HEK293 (cell line): ENCODE measurements around the gene BLM.

Experiments used
- KLF1 ChIP-seq: fragments of 450-650 bp; formaldehyde crosslinking; IDR thresholded peaks from 2 replicates; pipeline ENCODE4 v1.5.1; 2016; ENCODE audit warnings: missing biosample characterization, missing genetic modification characterization
- KLF9 ChIP-seq: fragments of 450-650 bp; formaldehyde crosslinking; IDR thresholded peaks from 2 replicates; pipeline ENCODE4 v1.5.1; 2016; ENCODE audit warnings: missing biosample characterization, missing genetic modification characterization, low read depth
- MYNN ChIP-seq: fragments of 450-650 bp; formaldehyde crosslinking; IDR thresholded peaks from 2 replicates; pipeline ENCODE4 v1.5.1; 2016; ENCODE audit warnings: missing biosample characterization, missing genetic modification characterization, borderline replicate concordance
- PRDM10 ChIP-seq: fragments of 450-650 bp; formaldehyde crosslinking; IDR thresholded peaks from 2 replicates; pipeline ENCODE4 v1.5.1; 2016; ENCODE audit warnings: missing biosample characterization, missing genetic modification characterization
- SP7 ChIP-seq: fragments of 450-650 bp; formaldehyde crosslinking; IDR thresholded peaks from 2 replicates; pipeline ENCODE4 v1.5.1; 2016; ENCODE audit warnings: missing biosample characterization, missing genetic modification characterization
- TCF7L2 ChIP-seq: IDR thresholded peaks from 2 replicates; pipeline ENCODE4 v1.6.1; 2011; ENCODE audit warnings: low read depth, mild to moderate bottlenecking, inconsistent platforms, low read length, moderate library complexity, borderline replicate concordance
- ZEB2 ChIP-seq: fragments of 450-650 bp; formaldehyde crosslinking; IDR thresholded peaks from 2 replicates; pipeline ENCODE4 v1.5.1; 2016; ENCODE audit warnings: missing biosample characterization, missing genetic modification characterization
- ZFP69B ChIP-seq: fragments of 450-650 bp; formaldehyde crosslinking; IDR thresholded peaks from 2 replicates; pipeline ENCODE4 v1.5.1; 2016; ENCODE audit warnings: missing biosample characterization, missing genetic modification characterization
- ZNF211 ChIP-seq: fragments of 450-650 bp; formaldehyde crosslinking; IDR thresholded peaks from 2 replicates; pipeline ENCODE4 v1.5.1; 2016; ENCODE audit warnings: low read depth, missing biosample characterization, missing genetic modification characterization
- ZNF266 ChIP-seq: fragments of 450-650 bp; formaldehyde crosslinking; IDR thresholded peaks from 2 replicates; pipeline ENCODE4 v1.5.1; 2016; ENCODE audit warnings: missing biosample characterization, missing genetic modification characterization, low read depth
- ZNF341 ChIP-seq: fragments of 450-650 bp; formaldehyde crosslinking; IDR thresholded peaks from 2 replicates; pipeline ENCODE4; 2016; ENCODE audit warnings: low read depth, missing biosample characterization, missing genetic modification characterization
- ZNF350 ChIP-seq: fragments of 450-650 bp; formaldehyde crosslinking; IDR thresholded peaks from 2 replicates; pipeline ENCODE4 v1.5.0; 2017; ENCODE audit warnings: missing biosample characterization, mild to moderate bottlenecking, missing genetic modification characterization
- ZNF391 ChIP-seq: fragments of 450-650 bp; formaldehyde crosslinking; IDR thresholded peaks from 2 replicates; pipeline ENCODE4 v1.5.1; 2016; ENCODE audit warnings: low read depth, missing biosample characterization, missing genetic modification characterization, borderline replicate concordance
- ZNF488 ChIP-seq: fragments of 450-650 bp; formaldehyde crosslinking; IDR thresholded peaks from 2 replicates; pipeline ENCODE4 v1.5.1; 2016; ENCODE audit warnings: missing biosample characterization, missing genetic modification characterization
- ZNF514 ChIP-seq: fragments of 450-650 bp; formaldehyde crosslinking; IDR thresholded peaks from 2 replicates; pipeline ENCODE4 v1.5.1; 2016; ENCODE audit warnings: missing biosample characterization, missing genetic modification characterization
- ZNF521 ChIP-seq: fragments of 450-650 bp; formaldehyde crosslinking; IDR thresholded peaks from 2 replicates; pipeline ENCODE4 v1.5.1; 2017; ENCODE audit warnings: missing biosample characterization, mild to moderate bottlenecking, missing genetic modification characterization
- ZNF580 ChIP-seq: fragments of 450-650 bp; formaldehyde crosslinking; IDR thresholded peaks from 2 replicates; pipeline ENCODE4 v1.5.1; 2016; ENCODE audit warnings: missing biosample characterization, missing genetic modification characterization
- ZNF621 ChIP-seq: fragments of 450-650 bp; formaldehyde crosslinking; IDR thresholded peaks from 2 replicates; pipeline ENCODE4 v1.5.1; 2017; ENCODE audit warnings: missing biosample characterization, missing genetic modification characterization
- ZNF624 ChIP-seq: fragments of 450-650 bp; formaldehyde crosslinking; IDR thresholded peaks from 2 replicates; pipeline ENCODE4 v1.5.1; 2017; ENCODE audit warnings: missing biosample characterization, missing genetic modification characterization
- ZNF626 ChIP-seq: fragments of 450-650 bp; sonication (Bioruptor Pico); formaldehyde crosslinking; IDR thresholded peaks from 2 replicates; pipeline ENCODE4 v1.5.1; 2018; ENCODE audit warnings: missing biosample characterization, missing genetic modification characterization, inconsistent platforms
- ZNF768 ChIP-seq: fragments of 450-650 bp; formaldehyde crosslinking; IDR thresholded peaks from 2 replicates; pipeline ENCODE4 v1.5.1; 2018; ENCODE audit warnings: missing biosample characterization, mild to moderate bottlenecking, missing genetic modification characterization
- ZNF792 ChIP-seq: fragments of 450-650 bp; formaldehyde crosslinking; IDR thresholded peaks from 2 replicates; pipeline ENCODE4 v1.5.1; 2016; ENCODE audit warnings: missing biosample characterization, missing genetic modification characterization
- ZNF837 ChIP-seq: fragments of 450-650 bp; formaldehyde crosslinking; IDR thresholded peaks from 2 replicates; pipeline ENCODE4 v1.5.1; 2016; ENCODE audit warnings: missing biosample characterization, missing genetic modification characterization
- ZNF843 ChIP-seq: fragments of 450-650 bp; formaldehyde crosslinking; IDR thresholded peaks from 2 replicates; pipeline ENCODE4 v1.5.1; 2016; ENCODE audit warnings: missing biosample characterization, missing genetic modification characterization
- ZSCAN30 ChIP-seq: fragments of 450-650 bp; IDR thresholded peaks from 2 replicates; pipeline ENCODE4 v1.5.1; 2018; ENCODE audit warnings: missing biosample characterization, mild to moderate bottlenecking, missing genetic modification characterization, moderate library complexity
- ZXDB ChIP-seq: fragments of 450-650 bp; formaldehyde crosslinking; IDR thresholded peaks from 2 replicates; pipeline ENCODE4 v1.5.1; 2016; ENCODE audit warnings: missing biosample characterization, missing genetic modification characterization
- TF ChIP-seq, protein P1 (sequence below): fragments of 450-650 bp; formaldehyde crosslinking; IDR thresholded peaks from 2 replicates; pipeline ENCODE4 v1.5.1; 2017; ENCODE audit warnings: missing biosample characterization, missing genetic modification characterization
- TF ChIP-seq, protein P2 (sequence below): fragments of 450-650 bp; formaldehyde crosslinking; IDR thresholded peaks from 2 replicates; pipeline ENCODE4 v1.5.1; 2017; ENCODE audit warnings: missing biosample characterization, missing genetic modification characterization
- TF ChIP-seq, protein P3 (sequence below): fragments of 450-650 bp; formaldehyde crosslinking; IDR thresholded peaks from 2 replicates; pipeline ENCODE4 v1.5.1; 2016; ENCODE audit warnings: missing biosample characterization, missing genetic modification characterization

The BLM gene

DNA sequence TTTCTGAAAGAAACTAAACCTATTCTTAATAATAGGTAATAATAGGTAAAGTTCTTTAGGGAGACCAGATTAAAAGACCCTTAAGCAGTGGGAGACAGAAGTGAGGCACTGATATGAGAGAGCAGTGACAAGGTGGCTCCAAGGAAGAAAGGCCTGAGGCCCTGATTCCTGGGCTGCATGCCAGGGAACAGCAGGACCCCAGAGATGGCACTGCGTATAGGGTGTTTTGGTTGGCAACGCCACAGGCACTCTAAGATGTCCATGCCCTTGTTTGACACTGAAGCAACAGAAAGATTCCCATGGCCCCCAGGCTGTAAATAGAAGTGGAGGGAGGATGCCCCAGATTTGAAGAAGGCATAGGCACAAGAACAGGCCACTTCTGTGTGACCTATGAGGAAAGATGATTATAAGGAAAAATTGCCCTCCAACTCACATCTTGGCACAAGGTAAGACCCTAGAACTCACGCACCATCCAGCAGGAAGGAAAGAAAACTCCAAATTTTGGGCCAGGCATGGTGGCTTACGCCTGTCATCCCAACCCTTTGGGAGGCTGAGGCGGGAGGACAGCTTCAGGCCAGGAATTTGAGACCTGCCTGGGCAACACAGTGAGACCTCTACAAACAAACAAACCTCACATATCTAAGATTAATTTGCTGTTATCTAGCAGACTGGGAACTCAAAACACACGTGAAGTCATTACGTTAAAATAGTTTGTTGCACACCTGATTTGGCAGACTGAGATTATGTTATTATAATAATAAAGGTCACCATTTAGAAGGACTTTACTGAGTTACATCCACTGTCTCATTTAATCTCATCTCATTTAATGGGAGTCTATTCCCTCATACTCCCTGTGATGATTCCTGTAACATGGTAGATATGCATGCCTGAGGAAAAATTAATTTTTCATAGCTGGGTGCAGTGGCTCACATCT, 10.5 kb upstream of the BLM start (continued):
- TF ChIP-seq, protein P1, sequence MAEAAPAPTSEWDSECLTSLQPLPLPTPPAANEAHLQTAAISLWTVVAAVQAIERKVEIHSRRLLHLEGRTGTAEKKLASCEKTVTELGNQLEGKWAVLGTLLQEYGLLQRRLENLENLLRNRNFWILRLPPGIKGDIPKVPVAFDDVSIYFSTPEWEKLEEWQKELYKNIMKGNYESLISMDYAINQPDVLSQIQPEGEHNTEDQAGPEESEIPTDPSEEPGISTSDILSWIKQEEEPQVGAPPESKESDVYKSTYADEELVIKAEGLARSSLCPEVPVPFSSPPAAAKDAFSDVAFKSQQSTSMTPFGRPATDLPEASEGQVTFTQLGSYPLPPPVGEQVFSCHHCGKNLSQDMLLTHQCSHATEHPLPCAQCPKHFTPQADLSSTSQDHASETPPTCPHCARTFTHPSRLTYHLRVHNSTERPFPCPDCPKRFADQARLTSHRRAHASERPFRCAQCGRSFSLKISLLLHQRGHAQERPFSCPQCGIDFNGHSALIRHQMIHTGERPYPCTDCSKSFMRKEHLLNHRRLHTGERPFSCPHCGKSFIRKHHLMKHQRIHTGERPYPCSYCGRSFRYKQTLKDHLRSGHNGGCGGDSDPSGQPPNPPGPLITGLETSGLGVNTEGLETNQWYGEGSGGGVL = no peak; the same call in 1 of the 2 replicates
- TF ChIP-seq ZNF211 = no peak
- no peak for TF ChIP-seq ZNF580 (tag by site-specific recombination)
- TF ChIP-seq, protein P2, sequence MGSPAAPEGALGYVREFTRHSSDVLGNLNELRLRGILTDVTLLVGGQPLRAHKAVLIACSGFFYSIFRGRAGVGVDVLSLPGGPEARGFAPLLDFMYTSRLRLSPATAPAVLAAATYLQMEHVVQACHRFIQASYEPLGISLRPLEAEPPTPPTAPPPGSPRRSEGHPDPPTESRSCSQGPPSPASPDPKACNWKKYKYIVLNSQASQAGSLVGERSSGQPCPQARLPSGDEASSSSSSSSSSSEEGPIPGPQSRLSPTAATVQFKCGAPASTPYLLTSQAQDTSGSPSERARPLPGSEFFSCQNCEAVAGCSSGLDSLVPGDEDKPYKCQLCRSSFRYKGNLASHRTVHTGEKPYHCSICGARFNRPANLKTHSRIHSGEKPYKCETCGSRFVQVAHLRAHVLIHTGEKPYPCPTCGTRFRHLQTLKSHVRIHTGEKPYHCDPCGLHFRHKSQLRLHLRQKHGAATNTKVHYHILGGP (tag by site-specific recombination) = 0 out of 2 replicates have a peak, but pooled peaks have one; percentile 9
- peak; percentile 72 for TF ChIP-seq ZNF341 (tag by site-specific recombination)
- TF ChIP-seq, protein P3, sequence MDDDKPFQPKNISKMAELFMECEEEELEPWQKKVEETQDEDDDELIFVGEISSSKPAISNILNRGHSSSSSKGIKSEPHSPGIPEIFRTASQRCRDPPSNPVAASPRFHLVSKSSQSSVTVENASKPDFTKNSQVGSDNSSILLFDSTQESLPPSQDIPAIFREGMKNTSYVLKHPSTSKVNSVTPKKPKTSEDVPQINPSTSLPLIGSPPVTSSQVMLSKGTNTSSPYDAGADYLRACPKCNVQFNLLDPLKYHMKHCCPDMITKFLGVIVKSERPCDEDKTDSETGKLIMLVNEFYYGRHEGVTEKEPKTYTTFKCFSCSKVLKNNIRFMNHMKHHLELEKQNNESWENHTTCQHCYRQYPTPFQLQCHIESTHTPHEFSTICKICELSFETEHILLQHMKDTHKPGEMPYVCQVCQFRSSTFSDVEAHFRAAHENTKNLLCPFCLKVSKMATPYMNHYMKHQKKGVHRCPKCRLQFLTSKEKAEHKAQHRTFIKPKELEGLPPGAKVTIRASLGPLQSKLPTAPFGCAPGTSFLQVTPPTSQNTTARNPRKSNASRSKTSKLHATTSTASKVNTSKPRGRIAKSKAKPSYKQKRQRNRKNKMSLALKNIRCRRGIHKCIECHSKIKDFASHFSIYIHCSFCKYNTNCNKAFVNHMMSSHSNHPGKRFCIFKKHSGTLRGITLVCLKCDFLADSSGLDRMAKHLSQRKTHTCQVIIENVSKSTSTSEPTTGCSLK (tag by site-specific recombination) = no peak
- no peak for TF ChIP-seq ZNF626 (tag by site-specific recombination)
- no peak for TF ChIP-seq ZNF792 (tag by site-specific recombination)
- TF ChIP-seq ZNF266 = no peak
- peak; percentile 47; the same call in 1 of the 2 replicates for TF ChIP-seq KLF1
- no peak for TF ChIP-seq ZNF350 (tag by site-specific recombination)
- TF ChIP-seq KLF9 (tag by site-specific recombination) = no peak
- TF ChIP-seq ZNF391 (tag by site-specific recombination) = no peak
- TF ChIP-seq ZNF621 = no peak
- no peak for TF ChIP-seq ZNF837
- no peak for TF ChIP-seq ZNF514
- peak; percentile 76; the same call in 1 of the 2 replicates for TF ChIP-seq ZSCAN30 (tag by site-specific recombination)
- peak; percentile 70 for TF ChIP-seq ZXDB (tag by site-specific recombination)
- peak; percentile 96 for TF ChIP-seq ZEB2 (tag by site-specific recombination)
- TF ChIP-seq ZFP69B = peak; percentile 50; the same call in 1 of the 2 replicates
- no peak for TF ChIP-seq MYNN (tag by site-specific recombination)
- TF ChIP-seq ZNF768 = no peak
- peak; percentile 58; the same call in 1 of the 2 replicates for TF ChIP-seq SP7
- no peak for TF ChIP-seq ZNF624
- TF ChIP-seq ZNF488 (tag by site-specific recombination) = no peak
- TF ChIP-seq TCF7L2 = no peak
- TF ChIP-seq ZNF521 (tag by site-specific recombination) = no peak
- TF ChIP-seq PRDM10 = peak; percentile 51; the same call in 1 of the 2 replicates
- peak; percentile 69; the same call in 1 of the 2 replicates for TF ChIP-seq ZNF843
